ENCODE measurements around the gene KLHL22. TPM values are rescaled to one million over a fixed set of nuclear protein-coding genes. Genes with fewer than 3 reads are reported as not detected.

The KLHL22 gene
- total and polyA plus RNA-seq, 2 of the 8 experiments (the other 6 are each of a cell fraction or from before 2014, with no cell fraction given): 9.4 to 16.2 TPM

GRCh38 chr22:20440637-20441591, 54.7 kb downstream of the KLHL22 start (continued):
- TF ChIP-seq RAD21 (IDR thresholded peaks at IDR 0.05 in 1 of 2, conservative IDR thresholded peaks at IDR 0.05 in 1 of 2; ENCODE audit: low read depth in 2 of 2, low read length in 2 of 2) (no peak), CEBPB (IDR thresholded peaks at IDR 0.05; ENCODE audit: low read depth, low read length) (no peak), ASH2L (IDR thresholded peaks at IDR 0.05; ENCODE audit: low read length) (no peak), SUZ12 (IDR thresholded peaks at IDR 0.05; ENCODE audit: low read length) (no peak), SRF (IDR thresholded peaks at IDR 0.05; ENCODE audit: low read depth, low read length) (no peak), GABPA (IDR thresholded peaks at IDR 0.05; ENCODE audit: borderline replicate concordance, insufficient read depth, low read length) (no peak)

Measured in H1 (cell line).